IPS DF 6.9 (cell line): Measurements from ENCODE around the gene C17orf107.

Experiments used
- DNase-seq: peaks from one replicate; pipeline ENCODE4 v3.0.0-alpha.2; 2013; ENCODE audit warnings: low read depth, low spot score
- H3K27ac ChIP-seq: one replicate; pipeline ENCODE4 v1.5.1; 2013; ENCODE audit warnings: low read length, control low read depth
- H3K27me3 ChIP-seq: 2 replicates; pipeline ENCODE4 v1.6.1; 2013; ENCODE audit warnings: mild to moderate bottlenecking, low read length; ENCODE audit not compliant: control insufficient read depth, insufficient read depth
- H3K36me3 ChIP-seq: 2 replicates; pipeline ENCODE4 v1.6.1; 2013; ENCODE audit warnings: low read length; ENCODE audit not compliant: control insufficient read depth, insufficient read depth
- H3K4me1 ChIP-seq: 2 replicates; pipeline ENCODE4 v1.6.1; 2013; ENCODE audit warnings: low read length; ENCODE audit not compliant: control insufficient read depth, insufficient read depth
- H3K4me3 ChIP-seq: 2 replicates; pipeline ENCODE4 v1.5.1; 2013; ENCODE audit warnings: mild to moderate bottlenecking, low read length
- H3K9me3 ChIP-seq: 2 replicates; pipeline ENCODE4 v1.6.1; 2013; ENCODE audit warnings: low read length, inconsistent platforms; ENCODE audit not compliant: control insufficient read depth, insufficient read depth
- WGBS: extraction: QIAGEN DNeasy Blood & Tissue Kit; methylation state at CpG from one replicate; pipeline ENCODE4 v1.1.7; 2013; ENCODE audit warnings: mixed read lengths, missing lambda C conversion rate; ENCODE audit not compliant: insufficient read length, insufficient coverage; 5-methylcytosine and 5-hydroxymethylcytosine counted together

C17orf107 gene

GRCh38 chr17:4935650-4936049 is 36.3 kb downstream of the C17orf107 start:
- Histone ChIP-seq H3K9me3 (no peaks in the 10 kb centered on the region), H3K27ac (no peak overlapping the region), H3K36me3 (peaks cover 7% of the 10 kb centered on the region; the same call in 1 of the 2 replicates), H3K4me1 (peaks cover 6% of the 10 kb centered on the region), H3K4me3 (no peak overlapping the region), H3K27me3 (no peaks in the 10 kb centered on the region)
- no peak for DNase-seq

- Histone ChIP-seq H3K9me3 (no peaks in the 10 kb centered on the region), H3K4me3 (no peak overlapping the region), H3K27ac (no peak overlapping the region), H3K36me3 (peaks cover 7% of the 10 kb centered on the region; the same call in 1 of the 2 replicates), H3K27me3 (no peaks in the 10 kb centered on the region), H3K4me1 (peaks cover 6% of the 10 kb centered on the region)
- WGBS: no CpG with 5 or more reads among the region's 3 CpGs
- DNase-seq: no peak
Observed at GRCh38 chr17:4936436-4936835, 37.1 kb downstream of the C17orf107 start.

GRCh38 chr17:4937553-4937952 is 38.2 kb downstream of the C17orf107 start:
- Histone ChIP-seq H3K4me1 (peaks cover 6% of the 10 kb centered on the region), H3K4me3 (no peak overlapping the region), H3K36me3 (peaks cover 7% of the 10 kb centered on the region; the same call in 1 of the 2 replicates), H3K9me3 (no peaks in the 10 kb centered on the region), H3K27ac (no peak overlapping the region), H3K27me3 (no peaks in the 10 kb centered on the region)
- WGBS: no CpG with 5 or more reads among the region's 16 CpGs
- no peak for DNase-seq

- Histone ChIP-seq H3K4me3 (no peak overlapping the region), H3K9me3 (no peaks in the 10 kb centered on the region), H3K27me3 (no peaks in the 10 kb centered on the region), H3K27ac (no peak overlapping the region), H3K4me1 (peaks cover 6% of the 10 kb centered on the region), H3K36me3 (peaks cover 9% of the 10 kb centered on the region; the same call in 1 of the 2 replicates)
- DNase-seq: no peak
- WGBS: no CpG with 5 or more reads among the region's 11 CpGs
Observed at GRCh38 chr17:4938069-4938491, 38.7 kb downstream of the C17orf107 start.

- Histone ChIP-seq H3K27ac (no peak overlapping the region), H3K36me3 (peaks cover 14% of the 10 kb centered on the region; the same call in 1 of the 2 replicates), H3K9me3 (no peaks in the 10 kb centered on the region), H3K4me1 (peaks cover 6% of the 10 kb centered on the region), H3K27me3 (no peaks in the 10 kb centered on the region), H3K4me3 (peak overlapping the region; percentile 68)
- no peak for DNase-seq
- no CpG with 5 or more reads among the region's 19 CpGs for WGBS
Observed at GRCh38 chr17:4938688-4939545, 39.6 kb downstream of the C17orf107 start.

GRCh38 chr17:4939546-4939795 is 40.1 kb downstream of the C17orf107 start:
- DNase-seq: no peak
- H3K4me1 ChIP-seq: peaks cover 6% of the 10 kb centered on the region
- H3K4me3 ChIP-seq: peak overlapping the region; percentile 68
- H3K36me3 ChIP-seq: peaks cover 15% of the 10 kb centered on the region; the same call in 1 of the 2 replicates
- H3K27ac ChIP-seq: no peak overlapping the region
- no peaks in the 10 kb centered on the region for H3K27me3 ChIP-seq
- no CpG with 5 or more reads among the region's 16 CpGs for WGBS
- no peaks in the 10 kb centered on the region for H3K9me3 ChIP-seq

- Histone ChIP-seq H3K36me3 (peaks cover 19% of the 10 kb centered on the region; the same call in 1 of the 2 replicates), H3K9me3 (no peaks in the 10 kb centered on the region)
- no CpG with 5 or more reads among the region's 72 CpGs for WGBS
Observed at GRCh38 chr17:4939796-4940554, 40.6 kb downstream of the C17orf107 start, which contains the start of the genes RNF167 and SLC25A11. RNF167 (plus strand) TSS chr17:4940268; CDS start chr17:4940910, 642 bp downstream. SLC25A11 (minus strand) TSS chr17:4940046; CDS start chr17:4939910, 136 bp downstream.

GRCh38 chr17:4940555-4941318 is 41.4 kb downstream of the C17orf107 start:
- H3K27ac ChIP-seq: no peak overlapping the region
- peaks cover 6% of the 10 kb centered on the region for H3K4me1 ChIP-seq
- no peak for DNase-seq
- WGBS: no CpG with 5 or more reads among the region's 29 CpGs
- H3K9me3 ChIP-seq: no peaks in the 10 kb centered on the region
- H3K4me3 ChIP-seq: peak overlapping the region; percentile 68
- peaks cover 21% of the 10 kb centered on the region; the same call in 1 of the 2 replicates for H3K36me3 ChIP-seq
- H3K27me3 ChIP-seq: no peaks in the 10 kb centered on the region

More at GRCh38 chr17:4939796-4940554, 40.6 kb downstream of the C17orf107 start, which contains the start of the genes RNF167 and SLC25A11:
- Histone ChIP-seq H3K27me3 (no peaks in the 10 kb centered on the region), H3K27ac (no peak within 1 kb of the TSS), H3K4me3 (peak within 1 kb of the TSS; percentile 68), H3K4me1 (peaks cover 6% of the 10 kb centered on the region)
- DNase-seq: peak; percentile 93

- Histone ChIP-seq H3K36me3 (peaks cover 27% of the 10 kb centered on the region; the same call in 1 of the 2 replicates), H3K27ac (no peak overlapping the region), H3K4me1 (peaks cover 8% of the 10 kb centered on the region), H3K4me3 (peak overlapping the region; percentile 68; the same call in 1 of the 2 replicates), H3K9me3 (no peaks in the 10 kb centered on the region), H3K27me3 (no peaks in the 10 kb centered on the region)
- no CpG with 5 or more reads among the region's 4 CpGs for WGBS
- no peak for DNase-seq
Observed at GRCh38 chr17:4941319-4941610, 41.9 kb downstream of the C17orf107 start.
